ENCODE results near the gene RAB28. TPM values are rescaled to one million over a fixed set of nuclear protein-coding genes. Genes with fewer than 3 reads are reported as not detected.

The RAB28 gene
- total RNA-seq, 4 donors from 2014 or later = 9.7 to 32.6 (median 21.2) TPM

- DNase-seq = no peak
- intact Hi-C loops (cut with DNase I; ENCODE audit: low total_unique reads) = no loop called here
- TF ChIP-seq POLR2A (IDR thresholded peaks at IDR 0.05) (no peak), CTCF (IDR thresholded peaks at IDR 0.05) (no peak)
- H3K4me1 ChIP-seq = no peaks in the 10 kb centered on the region
- H3K4me3 ChIP-seq = no peak overlapping the region
- no peaks in the 10 kb centered on the region for H3K36me3 ChIP-seq
- no peaks in the 10 kb centered on the region for H3K27me3 ChIP-seq
- no peaks in the 10 kb centered on the region for H3K9me3 ChIP-seq
- H3K27ac ChIP-seq = no peak overlapping the region
Measured at GRCh38 chr4:13340672-13341071, 143.5 kb downstream of the RAB28 start.

GRCh38 chr4:13331827-13332226 lies 152.3 kb downstream of the RAB28 start:
- Histone ChIP-seq H3K36me3 (no peaks in the 10 kb centered on the region), H3K27me3 (no peaks in the 10 kb centered on the region), H3K4me1 (no peaks in the 10 kb centered on the region), H3K9me3 (no peaks in the 10 kb centered on the region), H3K4me3 (no peak overlapping the region), H3K27ac (no peak overlapping the region)
- DNase-seq = no peak
- TF ChIP-seq POLR2A (IDR thresholded peaks at IDR 0.05) (no peak), CTCF (IDR thresholded peaks at IDR 0.05) (no peak)
- intact Hi-C loops (cut with DNase I; ENCODE audit: low total_unique reads) = no loop called here

GRCh38 chr4:13329963-13330362 lies 154.2 kb downstream of the RAB28 start:
- no peaks in the 10 kb centered on the region for H3K27me3 ChIP-seq
- DNase-seq = no peak
- no peaks in the 10 kb centered on the region for H3K9me3 ChIP-seq
- no peak overlapping the region for H3K4me3 ChIP-seq
- intact Hi-C loops (cut with DNase I; ENCODE audit: low total_unique reads) = no loop called here
- H3K36me3 ChIP-seq = no peaks in the 10 kb centered on the region
- TF ChIP-seq CTCF (IDR thresholded peaks at IDR 0.05) (no peak), POLR2A (IDR thresholded peaks at IDR 0.05) (no peak)
- H3K27ac ChIP-seq = no peak overlapping the region
- no peaks in the 10 kb centered on the region for H3K4me1 ChIP-seq

GRCh38 chr4:13329340-13329850 lies 154.7 kb downstream of the RAB28 start:
- TF ChIP-seq POLR2A (IDR thresholded peaks at IDR 0.05) = no peak
- TF ChIP-seq CTCF (IDR thresholded peaks at IDR 0.05) = no peak
- Histone ChIP-seq H3K27ac (no peak overlapping the region), H3K4me3 (no peak overlapping the region), H3K9me3 (no peaks in the 10 kb centered on the region), H3K4me1 (no peaks in the 10 kb centered on the region), H3K27me3 (no peaks in the 10 kb centered on the region), H3K36me3 (no peaks in the 10 kb centered on the region)
- intact Hi-C loops (cut with DNase I; ENCODE audit: low total_unique reads) = no loop called here
- no peak for DNase-seq

- TF ChIP-seq CTCF (IDR thresholded peaks at IDR 0.05) (no peak), POLR2A (IDR thresholded peaks at IDR 0.05) (no peak)
- H3K36me3 ChIP-seq = no peaks in the 10 kb centered on the region
- DNase-seq = no peak
- no peak overlapping the region for H3K27ac ChIP-seq
- intact Hi-C loops (cut with DNase I; ENCODE audit: low total_unique reads) = no loop called here
- H3K27me3 ChIP-seq = no peaks in the 10 kb centered on the region
- no peaks in the 10 kb centered on the region for H3K4me1 ChIP-seq
- H3K9me3 ChIP-seq = no peaks in the 10 kb centered on the region
- H3K4me3 ChIP-seq = no peak overlapping the region
Measured at GRCh38 chr4:13328591-13328990, 155.5 kb downstream of the RAB28 start.

All from uterus (tissue), 4 donors.